Nephron (organoid): ENCODE results near the gene HNRNPL.
"Not testable (repeated sequence)": the region's sequence is repeated elsewhere in the genome, so short reads cannot be mapped to it uniquely, and the experiment has no call there.

Source experiments
- H3K27ac Mint-ChIP-seq, 3 experiments: 2 replicates each; pipeline ENCODE4 v1.8.0; 2020; ENCODE audit warnings: mixed read lengths in 3 of 3, mild to moderate bottlenecking in 2 of 3, moderate library complexity in 1 of 3
- H3K27me3 Mint-ChIP-seq: 2 replicates; pipeline ENCODE4 v1.8.0; 2021; ENCODE audit warnings: low read depth, mild to moderate bottlenecking, moderate library complexity, mixed read lengths
- H3K36me3 Mint-ChIP-seq: 2 replicates; pipeline ENCODE4 v1.8.0; 2020; ENCODE audit warnings: low read depth, mixed read lengths
- H3K4me1 Mint-ChIP-seq: 2 replicates; pipeline ENCODE4 v1.8.0; 2020; ENCODE audit warnings: mixed read lengths
- H3K4me3 Mint-ChIP-seq, 3 experiments: 2 replicates each; pipeline ENCODE4 v1.8.0; 2020; ENCODE audit warnings: mild to moderate bottlenecking in 3 of 3, mixed read lengths in 3 of 3, moderate library complexity in 2 of 3
- H3K9me3 Mint-ChIP-seq: 2 replicates; pipeline ENCODE4 v1.8.0; 2020; ENCODE audit warnings: mixed read lengths
- CTCF ChIP-seq, 3 experiments: fragments of 200-600 bp; sonication (generic); IDR thresholded peaks; one replicate each; pipeline ENCODE4 v1.5.0; 2021; ENCODE audit warnings: antibody characterized with exemption in 3 of 3; ENCODE audit not compliant: unreplicated experiment in 3 of 3

HNRNPL gene

GRCh38 chr19:38809592-38810252 is 40.1 kb downstream of the HNRNPL start:
- H3K4me3 Mint-ChIP-seq: no peak overlapping the region
- no peaks in the 10 kb centered on the region for H3K9me3 Mint-ChIP-seq
- H3K27ac Mint-ChIP-seq: peak overlapping the region in 1 of 3 experiments; percentile 63
- TF ChIP-seq CTCF (IDR thresholded peaks at IDR 0.05; ENCODE audit: unreplicated experiment in 3 of 3): no peak
- no peaks in the 10 kb centered on the region for H3K36me3 Mint-ChIP-seq
- peaks cover 9% of the 10 kb centered on the region for H3K4me1 Mint-ChIP-seq
- H3K27me3 Mint-ChIP-seq: no peaks in the 10 kb centered on the region

DNA sequence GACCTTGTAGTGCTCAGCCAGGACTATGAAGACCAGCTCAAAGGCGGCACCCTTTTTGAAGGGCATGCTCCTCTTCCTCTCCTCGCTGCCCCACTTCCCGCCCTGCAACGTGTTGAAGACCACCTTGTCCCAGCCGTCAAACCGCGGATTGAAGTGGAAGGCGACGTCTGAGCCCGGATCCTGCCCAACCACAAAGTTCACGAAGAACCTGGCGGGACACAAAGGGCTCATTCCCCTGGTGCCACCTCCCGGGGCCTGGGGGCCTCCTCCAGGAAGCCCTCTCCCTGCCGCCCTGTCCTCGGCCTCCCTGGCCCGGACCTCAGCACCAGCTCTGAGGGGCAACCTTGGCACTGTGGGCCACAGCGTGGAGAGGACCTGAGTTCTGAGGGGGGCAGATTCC is 41.0 kb downstream of the HNRNPL start:
- Mint-ChIP-seq H3K4me1 (peaks cover 9% of the 10 kb centered on the region), H3K27me3 (no peaks in the 10 kb centered on the region), H3K4me3 (no peak overlapping the region), H3K27ac (no peak overlapping the region), H3K36me3 (no peaks in the 10 kb centered on the region), H3K9me3 (no peaks in the 10 kb centered on the region)
- TF ChIP-seq CTCF (IDR thresholded peaks at IDR 0.05; ENCODE audit: unreplicated experiment in 3 of 3): no peak

DNA sequence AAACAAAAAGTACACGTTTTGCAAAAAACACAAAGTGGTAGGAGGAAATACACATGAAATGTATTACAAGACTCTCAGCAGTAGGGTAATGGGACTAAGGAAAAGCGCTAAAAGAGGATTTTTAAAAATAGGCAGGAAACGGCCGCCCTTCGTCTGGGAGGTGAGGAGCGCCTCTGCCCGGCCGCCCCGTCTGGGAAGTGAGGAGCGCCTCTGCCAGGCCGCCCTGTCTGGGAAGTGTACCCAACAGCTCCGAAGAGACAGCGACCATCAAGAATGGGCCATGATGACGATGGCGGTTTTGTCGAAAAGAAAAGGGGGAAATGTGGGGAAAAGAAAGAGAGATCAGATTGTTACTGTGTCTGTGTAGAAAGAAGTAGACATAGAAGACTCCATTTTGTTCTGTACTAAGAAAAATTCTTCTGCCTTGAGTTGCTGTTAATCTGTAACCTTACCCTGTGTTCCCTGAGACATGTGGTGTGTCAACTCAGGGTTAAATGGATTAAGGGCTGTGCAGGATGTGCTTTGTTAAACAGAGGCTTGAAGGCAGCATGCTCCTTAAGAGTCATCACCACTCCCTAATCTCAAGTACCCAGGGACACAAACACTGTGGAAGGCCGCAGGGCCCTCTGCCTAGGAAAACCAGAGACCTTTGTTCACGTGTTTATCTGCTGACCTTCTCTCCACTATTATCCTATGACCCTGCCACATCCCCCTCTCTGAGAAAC is 42.2 kb downstream of the HNRNPL start:
- not testable (repeated sequence) for H3K9me3 Mint-ChIP-seq, H3K4me3 Mint-ChIP-seq, H3K36me3 Mint-ChIP-seq, H3K27me3 Mint-ChIP-seq, H3K4me1 Mint-ChIP-seq
- peak overlapping the region; percentile 75 to 91 (median 89) for H3K27ac Mint-ChIP-seq

- Mint-ChIP-seq H3K4me1 (peaks cover 9% of the 10 kb centered on the region), H3K27ac (no peak overlapping the region), H3K27me3 (no peaks in the 10 kb centered on the region), H3K9me3 (no peaks in the 10 kb centered on the region), H3K36me3 (no peaks in the 10 kb centered on the region), H3K4me3 (no peak overlapping the region)
- TF ChIP-seq CTCF (IDR thresholded peaks at IDR 0.05; ENCODE audit: unreplicated experiment in 3 of 3): no peak
These were observed 43.4 kb downstream of the HNRNPL start for GRCh38 chr19:38806371-38806770.

DNA sequence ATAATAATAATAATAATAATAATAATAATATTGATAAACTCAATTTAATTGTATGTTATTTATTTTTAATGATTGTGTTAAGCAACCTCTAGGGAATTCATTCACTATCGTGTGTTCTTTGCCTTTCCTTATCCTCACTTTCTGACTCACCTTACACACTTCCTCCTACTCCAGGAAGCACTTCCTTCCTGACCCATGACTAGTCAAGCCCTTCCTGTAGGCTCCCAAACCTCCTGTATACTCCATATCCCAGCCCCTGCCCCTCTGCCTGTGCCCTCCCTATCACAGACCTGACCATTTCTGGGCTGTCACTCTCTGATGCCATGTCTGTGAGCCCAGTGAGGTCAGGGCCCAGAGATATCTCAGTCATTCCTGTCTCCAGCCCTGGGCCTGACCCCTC is 44.6 kb downstream of the HNRNPL start:
- H3K27me3 Mint-ChIP-seq: no peaks in the 10 kb centered on the region
- peaks cover 9% of the 10 kb centered on the region for H3K4me1 Mint-ChIP-seq
- no peak overlapping the region for H3K4me3 Mint-ChIP-seq
- TF ChIP-seq CTCF (IDR thresholded peaks at IDR 0.05; ENCODE audit: unreplicated experiment in 3 of 3): no peak
- no peaks in the 10 kb centered on the region for H3K9me3 Mint-ChIP-seq
- H3K36me3 Mint-ChIP-seq: no peaks in the 10 kb centered on the region
- peak overlapping the region in 1 of 3 experiments; percentile 57 for H3K27ac Mint-ChIP-seq

- Mint-ChIP-seq H3K4me3 (no peak overlapping the region), H3K27ac (no peak overlapping the region), H3K36me3 (no peaks in the 10 kb centered on the region), H3K9me3 (peaks cover 5% of the 10 kb centered on the region), H3K27me3 (peaks cover 4% of the 10 kb centered on the region), H3K4me1 (peaks cover 9% of the 10 kb centered on the region)
- no peak for TF ChIP-seq CTCF (IDR thresholded peaks at IDR 0.05; ENCODE audit: unreplicated experiment in 3 of 3)
These were observed 46.2 kb downstream of the HNRNPL start for GRCh38 chr19:38803543-38803942.
